ENCODE data around the gene ZNRD2. TPM values are rescaled to one million over a fixed set of nuclear protein-coding genes. Genes with fewer than 3 reads are reported as not detected.
A peak's percentile ranks its signal among the peaks of the same experiment; 100 is the strongest.

The ZNRD2 gene
- total RNA-seq, 1 experiment from 2014 or later, result 45.8 TPM

DNA sequence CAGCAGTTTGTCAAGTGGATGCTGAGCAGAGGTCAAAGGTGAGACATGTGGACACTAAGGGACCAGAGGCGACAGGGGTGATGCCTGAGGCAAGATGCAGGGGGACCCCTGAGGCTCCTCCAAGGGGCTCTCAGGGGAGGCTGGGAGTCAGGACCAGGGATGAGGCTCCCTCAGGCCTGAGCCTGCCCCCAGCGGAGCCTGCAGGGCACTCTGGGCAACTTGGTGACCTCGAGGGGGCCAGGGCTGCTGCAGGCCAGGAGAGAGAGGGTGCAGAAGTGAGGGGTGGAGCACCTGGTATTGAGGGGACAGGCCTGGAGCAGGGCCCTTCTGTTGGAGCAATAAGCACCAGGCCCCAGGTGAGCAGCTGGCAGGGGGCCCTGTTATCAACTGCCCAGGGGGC, 11.7 kb downstream of the ZNRD2 start:
- Histone ChIP-seq H3K27me3 (ENCODE audit: insufficient read depth, low read length) (no peaks in the 10 kb centered on the region; the same call in 1 of the 2 replicates), H3K4ac (ENCODE audit: low read depth, low read length) (no peak overlapping the region), H3K9me3 (ENCODE audit: control insufficient read depth, low read depth, low read length) (no peaks in the 10 kb centered on the region), H3K4me2 (ENCODE audit: insufficient read depth, insufficient read length, low read length) (no peak overlapping the region), H3K23ac (ENCODE audit: insufficient read length, low read depth, low read length) (no peak overlapping the region), H3T11ph (ENCODE audit: low read length) (no peak overlapping the region), H2AFZ (ENCODE audit: low read length) (no peak overlapping the region), H4K5ac (ENCODE audit: insufficient read length, low read depth, low read length) (no peak overlapping the region), H2BK120ac (ENCODE audit: low read depth, low read length, poor library complexity, severe bottlenecking) (no peak overlapping the region), H3K79me1 (ENCODE audit: insufficient read depth, low read depth, low read length, poor library complexity, severe bottlenecking) (no peaks in the 10 kb centered on the region), H3K23me2 (ENCODE audit: insufficient read length, low read depth, low read length, poor library complexity, severe bottlenecking) (no peaks in the 10 kb centered on the region), H3K56ac (ENCODE audit: insufficient read length, low read depth, low read length) (no peak overlapping the region), H2BK12ac (ENCODE audit: insufficient read length, low read depth, low read length) (no peak overlapping the region), H4K91ac (ENCODE audit: insufficient read length, low read depth, low read length) (no peak overlapping the region), H3K79me2 (ENCODE audit: insufficient read depth, low read length) (no peaks in the 10 kb centered on the region), H3K14ac (ENCODE audit: insufficient read depth, low read length) (no peak overlapping the region), H2AK5ac (ENCODE audit: insufficient read length, low read length) (no peak overlapping the region), H2BK5ac (ENCODE audit: insufficient read length, low read length) (no peak overlapping the region), H2BK20ac (ENCODE audit: low read depth, low read length, poor library complexity, severe bottlenecking) (no peak overlapping the region), H4K20me1 (ENCODE audit: control insufficient read depth, insufficient read depth, insufficient read length) (no peaks in the 10 kb centered on the region), H4K8ac (replicated peaks; ENCODE audit: insufficient read length, low read depth, low read length) (no peak overlapping the region), H3K9ac (ENCODE audit: extremely low read depth, insufficient read length, low read length) (no peak overlapping the region), H3K18ac (ENCODE audit: insufficient read length, low read depth, low read length) (no peak overlapping the region), H3K27ac (ENCODE audit: insufficient read length, low read depth, low read length) (no peak overlapping the region), H2BK15ac (ENCODE audit: low read depth, low read length) (no peak overlapping the region), H3K4me1 (ENCODE audit: insufficient read depth, low read length) (no peaks in the 10 kb centered on the region)
- Mint-ChIP-seq H3K27ac (peak overlapping the region in 1 of 3 experiments; percentile 63; a peak in 1 of 7 replicates), H3K4me3 (no peak overlapping the region), H3K4me1 (peaks cover 0 to 14% of the 10 kb centered on the region in 2 experiments; a peak in 2 of 4 replicates), H3K27me3 (ENCODE audit: low read depth) (peaks cover 12% of the 10 kb centered on the region), H3K9me3 (no peaks in the 10 kb centered on the region), H3K36me3 (ENCODE audit: insufficient read depth in 1 of 3, low read depth in 3 of 3) (no peaks in the 10 kb centered on the region)
- no peak for DNase-seq
- no peak for TF ChIP-seq CTCF (conservative IDR thresholded peaks at IDR 0.05)
- WGBS (ENCODE audit: extremely low coverage, insufficient read length, low lambda C conversion rate), result no CpG with 5 or more reads among the region's 3 CpGs

All from H9 (cell line).